Body of pancreas (tissue), 4 donors: Measurements from ENCODE around the gene PPP5C. TPM values are rescaled to one million over a fixed set of nuclear protein-coding genes. Genes with fewer than 3 reads are reported as not detected.

Experiments used
- ATAC-seq: fragments of 150-250 bp; one replicate; pipeline ENCODE4 v1.9.1; 2016
- DNase-seq, 4 donors: peaks; one replicate each; pipeline ENCODE4 v3.0.0-alpha.2; 2019
- H3K27ac ChIP-seq, 4 donors: fragments of 200-600 bp; sonication (generic); 1 replicate in 3 of 4; 2 replicates in 1 of 4; pipeline versions ENCODE4 v1.5.1 to v1.6.1; 2016 to 2019; ENCODE audit warnings: mild to moderate bottlenecking in 1 of 4, mixed read lengths in 1 of 4, moderate library complexity in 1 of 4
- H3K27me3 ChIP-seq, 2 donors: fragments of 200-600 bp; sonication (generic); one replicate each; pipeline ENCODE4 v1.6.0; 2016; ENCODE audit warnings: mild to moderate bottlenecking in 1 of 2
- H3K36me3 ChIP-seq, 2 donors: fragments of 200-600 bp; sonication (generic); replicated peaks in 1 of 2; 2 replicates each; pipeline ENCODE4 v1.5.1; 2016; ENCODE audit warnings: low read depth in 2 of 2; ENCODE audit not compliant: insufficient read depth in 1 of 2
- H3K4me1 ChIP-seq: fragments of 200-600 bp; sonication (generic); one replicate; pipeline ENCODE4 v1.6.0; 2016
- H3K4me3 ChIP-seq, 2 donors: fragments of 200-600 bp; sonication (generic); 1 replicate in 1 of 2; 2 replicates in 1 of 2; pipeline ENCODE4 v1.5.1; 2016 to 2019
- H3K9me3 ChIP-seq, 3 donors: fragments of 200-600 bp; sonication (generic); 1 replicate in 2 of 3; 2 replicates in 1 of 3; pipeline ENCODE4 v1.5.1; 2016
- CTCF ChIP-seq, 7 experiments: fragments of 450-650 bp in 4 of 7; fragments of 200-600 bp in 3 of 7; sonication (generic) in 3 of 7; IDR thresholded peaks; one replicate each; pipeline ENCODE4 v1.5.1; 2016 to 2019; ENCODE audit warnings: antibody characterized with exemption in 7 of 7
- POLR2A ChIP-seq, 3 donors: fragments of 450-650 bp; IDR thresholded peaks; one replicate each; pipeline ENCODE4 v1.6.1; 2016; ENCODE audit warnings: antibody characterized with exemption in 3 of 3, mild to moderate bottlenecking in 2 of 3
- WGBS, 2 donors: methylation state at CpG; one replicate each; pipeline ENCODE4 v1.1.5; 2017; 5-methylcytosine and 5-hydroxymethylcytosine counted together
- intact Hi-C: fragments of 100-400 bp; cut with DNase I; formaldehyde crosslinking; loops from one replicate; pipeline ENCODE4 v1.15.1; 2023
- total RNA-seq, 2 donors: library from RNA; depleted of rRNA; stranded (reverse); fragments of >200 nt; gene quantifications; one replicate each; pipeline ENCODE4 v1.1.0, GENCODE V29; 2016

Gene PPP5C
- total RNA-seq, 2 donors from 2014 or later: 31.1 to 77.5 TPM

- WGBS, 2 donors: 93 to 94% methylated on average over 10 to 18 of the region's 18 CpGs
- Histone ChIP-seq H3K4me3 (no peak overlapping the region), H3K27ac (no peak overlapping the region), H3K9me3 (no peaks in the 10 kb centered on the region), H3K27me3 (no peaks in the 10 kb centered on the region), H3K36me3 (peaks cover 0 to 20% of the 10 kb centered on the region in 2 donors), H3K4me1 (no peaks in the 10 kb centered on the region)
- no peak for ATAC-seq
- DNase-seq: no peak
- no peak for TF ChIP-seq CTCF (IDR thresholded peaks at IDR 0.05)
- TF ChIP-seq POLR2A (IDR thresholded peaks at IDR 0.05): no peak
- intact Hi-C loops: loop anchor here (10.0 kb wide), 1 partner anchor 106 kb away; no protein-coding TSS in a partner anchor
Measured at GRCh38 chr19:46390866-46391265, 44.0 kb downstream of the PPP5C start.

GRCh38 chr19:46391296-46392251 is 44.7 kb downstream of the PPP5C start:
- 86 to 90% methylated on average over 12 to 33 of the region's 33 CpGs for WGBS, 2 donors
- no peak overlapping the region for H3K27ac ChIP-seq
- peaks cover 0 to 20% of the 10 kb centered on the region in 2 donors for H3K36me3 ChIP-seq
- intact Hi-C loops: loop anchor here (10.0 kb wide), 1 partner anchor 107 kb away; no protein-coding TSS in a partner anchor
- H3K4me1 ChIP-seq: no peaks in the 10 kb centered on the region
- no peaks in the 10 kb centered on the region for H3K9me3 ChIP-seq
- DNase-seq (peak in 1 of 4 donors; percentile 4), ATAC-seq (no peak)
- no peak overlapping the region for H3K4me3 ChIP-seq
- no peaks in the 10 kb centered on the region for H3K27me3 ChIP-seq
- TF ChIP-seq CTCF (IDR thresholded peaks at IDR 0.05) (no peak), POLR2A (IDR thresholded peaks at IDR 0.05) (no peak)

DNA sequence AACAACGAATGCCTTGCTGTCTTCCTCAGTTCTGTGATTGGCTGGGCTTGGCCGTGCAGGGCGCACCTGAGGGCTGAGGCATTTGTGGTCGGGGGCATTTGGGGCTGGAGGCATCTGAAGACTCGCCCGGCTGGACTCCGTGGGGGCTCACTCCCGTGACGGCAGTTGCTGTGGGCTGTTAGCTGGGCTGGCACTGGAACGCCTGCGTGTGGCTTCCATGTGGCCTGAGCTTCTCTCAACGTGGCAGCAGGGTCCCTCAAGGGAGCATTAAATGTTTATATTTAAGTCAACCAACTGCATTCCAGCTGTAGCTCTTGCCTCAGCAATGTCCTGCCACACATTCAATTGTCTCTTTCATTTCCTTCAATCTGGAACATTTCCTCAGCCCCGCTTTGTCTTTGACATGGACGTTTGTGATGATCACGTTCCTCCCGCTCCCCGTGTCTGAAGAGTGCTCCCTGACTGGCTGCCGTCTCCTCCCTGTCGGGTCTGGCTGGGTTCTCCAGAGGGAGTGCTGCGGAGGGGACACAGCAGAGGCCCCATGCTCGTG is 45.4 kb downstream of the PPP5C start:
- no peak for ATAC-seq
- intact Hi-C loops: loop anchor here (10.0 kb wide), 1 partner anchor 108 kb away; no protein-coding TSS in a partner anchor
- TF ChIP-seq CTCF (IDR thresholded peaks at IDR 0.05) (no peak), POLR2A (IDR thresholded peaks at IDR 0.05) (no peak)
- no peaks in the 10 kb centered on the region for H3K9me3 ChIP-seq
- H3K27ac ChIP-seq: no peak overlapping the region
- no peak overlapping the region for H3K4me3 ChIP-seq
- peak in 1 of 4 donors; percentile 4 for DNase-seq
- no peaks in the 10 kb centered on the region for H3K27me3 ChIP-seq
- H3K36me3 ChIP-seq: peaks cover 0 to 19% of the 10 kb centered on the region in 2 donors
- WGBS, 2 donors: 71 to 84% methylated on average over 9 to 21 of the region's 21 CpGs
- H3K4me1 ChIP-seq: no peaks in the 10 kb centered on the region

DNA sequence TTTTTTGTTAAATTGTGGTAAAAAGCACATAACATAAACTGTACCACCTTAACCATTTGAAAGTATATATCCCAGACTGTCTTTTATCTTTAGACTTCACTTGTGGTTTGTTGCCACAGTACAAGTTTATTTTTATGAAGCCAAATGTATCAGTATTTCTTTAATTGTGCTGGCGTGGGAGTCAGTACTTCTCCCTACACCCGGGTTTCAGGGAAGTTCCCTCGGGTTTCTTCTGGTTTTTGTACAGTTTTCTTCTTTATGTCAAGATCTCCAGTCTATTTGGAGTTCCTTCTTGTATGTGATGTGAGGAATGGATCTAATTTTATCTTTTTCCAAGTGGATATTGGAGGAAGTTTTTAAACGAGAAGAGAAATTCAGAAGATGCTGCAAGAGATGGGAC is 46.0 kb downstream of the PPP5C start:
- DNase-seq (no peak), ATAC-seq (no peak)
- no peak overlapping the region for H3K27ac ChIP-seq
- no peaks in the 10 kb centered on the region for H3K9me3 ChIP-seq
- TF ChIP-seq POLR2A (IDR thresholded peaks at IDR 0.05) (no peak), CTCF (IDR thresholded peaks at IDR 0.05) (no peak)
- 42 to 48% methylated on average over 4 of the region's 4 CpGs for WGBS, 2 donors
- H3K27me3 ChIP-seq: no peaks in the 10 kb centered on the region
- H3K36me3 ChIP-seq: peaks cover 0 to 14% of the 10 kb centered on the region in 2 donors
- intact Hi-C loops: loop anchor here (10.0 kb wide), 1 partner anchor 108 kb away; no protein-coding TSS in a partner anchor
- no peaks in the 10 kb centered on the region for H3K4me1 ChIP-seq
- H3K4me3 ChIP-seq: no peak overlapping the region
